Cardiac fibroblast (primary cell): Measurements from ENCODE around the gene CNGB1.

Source experiments
- DNase-seq, 2 donors: peaks; one replicate each; pipeline versions ENCODE4 v3.0.0 to v3.0.0-alpha.2; 2010; ENCODE audit warnings: low read depth in 2 of 2
- H3K4me3 ChIP-seq, 2 donors: replicated peaks in 1 of 2; 1 replicate in 1 of 2; 2 replicates in 1 of 2; pipeline ENCODE4 v1.5.1; 2011; ENCODE audit warnings: low read depth in 2 of 2, low read length in 2 of 2, mild to moderate bottlenecking in 2 of 2, moderate library complexity in 1 of 2
- CTCF ChIP-seq: IDR thresholded peaks from one replicate; pipeline ENCODE4 v1.5.1; 2011; ENCODE audit warnings: low read depth, mild to moderate bottlenecking, low read length, inconsistent platforms

CNGB1 gene

GRCh38 chr16:57993438-57993837 lies 22.5 kb upstream of the CNGB1 start:
- no peak for DNase-seq
- H3K4me3 ChIP-seq = no peak overlapping the region
- no peak for TF ChIP-seq CTCF

GRCh38 chr16:57992084-57992483 lies 21.2 kb upstream of the CNGB1 start:
- no peak for DNase-seq
- TF ChIP-seq CTCF = no peak
- H3K4me3 ChIP-seq = no peak overlapping the region

GRCh38 chr16:57991551-57992059 lies 20.7 kb upstream of the CNGB1 start:
- DNase-seq = no peak
- TF ChIP-seq CTCF = no peak
- no peak overlapping the region for H3K4me3 ChIP-seq

GRCh38 chr16:57988929-57989328 lies 18.0 kb upstream of the CNGB1 start:
- no peak for DNase-seq
- no peak for TF ChIP-seq CTCF
- H3K4me3 ChIP-seq = no peak overlapping the region

- TF ChIP-seq CTCF = no peak
- no peak overlapping the region for H3K4me3 ChIP-seq
- no peak for DNase-seq
Observed at GRCh38 chr16:57987441-57988177, 16.7 kb upstream of the CNGB1 start.

GRCh38 chr16:57986196-57986595 lies 15.3 kb upstream of the CNGB1 start:
- no peak for DNase-seq
- TF ChIP-seq CTCF = no peak
- no peak overlapping the region for H3K4me3 ChIP-seq
